HG03097 (cell line): ENCODE measurements around the gene ROPN1L.

Experiments used
- ATAC-seq: cut with Tn5 transposase; IDR thresholded peaks from one replicate; pipeline ENCODE4 v1.9.1; 2021; ENCODE audit not compliant: unreplicated experiment, low FRiP score

The ROPN1L gene

DNA sequence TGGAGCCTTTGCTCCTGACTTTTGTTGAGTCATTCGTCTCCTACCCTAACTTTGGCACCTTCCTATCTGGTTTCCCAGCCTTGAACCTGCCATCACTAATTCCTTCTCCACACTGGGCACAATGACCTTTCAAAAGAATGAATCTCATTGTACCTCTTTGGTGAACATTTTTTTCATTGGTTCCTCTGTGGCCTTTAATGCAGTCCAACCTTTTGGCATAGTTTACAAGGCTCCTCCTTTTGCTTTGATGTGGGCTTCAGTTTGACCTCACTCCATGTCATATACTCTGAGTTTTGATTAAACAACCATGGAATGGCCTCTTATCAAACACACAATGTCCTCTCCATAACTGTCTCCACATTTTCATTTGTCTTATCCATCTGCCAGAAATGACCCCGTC, 14.5 kb upstream of the ROPN1L start:
- ATAC-seq = no peak

DNA sequence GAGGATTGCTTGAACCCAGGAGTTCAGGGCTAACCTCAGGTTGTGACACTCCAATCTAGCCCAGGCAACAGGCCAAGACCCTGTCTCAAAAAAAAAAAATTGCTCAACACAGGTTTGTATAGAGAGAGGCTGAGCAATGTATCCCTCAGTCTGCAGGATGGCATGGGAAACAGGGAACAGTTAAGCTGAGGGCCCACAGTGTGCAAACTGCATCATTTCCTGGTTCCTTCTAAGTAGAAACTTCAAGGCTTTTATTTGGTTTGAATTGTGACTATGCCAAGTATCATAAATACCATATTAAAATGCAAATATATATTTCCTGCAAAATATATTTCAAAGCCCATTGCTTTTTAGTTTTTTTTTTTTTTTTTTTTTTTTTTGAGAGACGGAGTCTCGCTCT, 13.7 kb upstream of the ROPN1L start:
- no peak for ATAC-seq

- no peak for ATAC-seq
Observed at GRCh38 chr5:10431415-10431814, 10.3 kb upstream of the ROPN1L start.

GRCh38 chr5:10432059-10433008, 9.3 kb upstream of the ROPN1L start:
- ATAC-seq = no peak

DNA sequence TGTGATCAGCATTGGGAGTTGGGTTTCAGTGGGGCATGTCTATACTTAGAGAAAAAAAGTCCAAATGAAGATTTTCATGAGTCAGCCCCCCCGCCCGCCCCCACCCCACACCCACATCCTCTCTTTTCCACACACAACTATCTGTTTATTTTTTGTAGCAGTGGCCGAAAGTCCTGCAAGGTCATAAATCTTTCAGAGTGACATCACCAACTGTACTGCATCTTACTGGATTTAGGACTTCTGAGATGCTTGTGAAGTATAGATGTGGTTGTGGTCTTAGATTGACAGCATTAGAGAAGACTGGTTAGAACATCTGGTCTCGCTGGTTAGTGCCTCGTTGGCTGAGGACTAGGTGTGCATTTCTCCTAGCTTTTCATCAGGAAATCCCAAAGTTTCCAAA, 7.3 kb upstream of the ROPN1L start:
- no peak for ATAC-seq

GRCh38 chr5:10438301-10438700, 3.4 kb upstream of the ROPN1L start:
- ATAC-seq = no peak

DNA sequence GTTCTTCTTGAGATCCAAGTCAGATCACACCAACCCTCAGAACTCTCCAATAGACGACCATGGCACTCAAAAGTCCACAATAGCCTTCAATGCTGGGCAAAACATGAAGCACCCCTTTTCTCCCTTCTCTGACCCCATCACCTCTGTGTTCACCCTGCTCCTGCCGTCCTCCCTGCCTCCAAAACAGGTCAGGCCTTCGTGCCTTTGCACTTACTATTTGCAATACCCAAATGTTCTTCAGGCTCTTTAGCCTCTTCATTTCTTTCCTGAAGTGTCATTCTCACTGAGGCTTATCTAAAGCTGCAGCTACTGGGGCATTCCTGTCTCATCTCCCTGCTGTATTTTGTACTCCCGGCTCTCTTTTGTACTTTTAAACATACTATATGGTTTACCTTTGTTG, 2.0 kb upstream of the ROPN1L start:
- no peak for ATAC-seq

- ATAC-seq = no peak
Observed at GRCh38 chr5:10440367-10440990, 1.2 kb upstream of the ROPN1L start.

DNA sequence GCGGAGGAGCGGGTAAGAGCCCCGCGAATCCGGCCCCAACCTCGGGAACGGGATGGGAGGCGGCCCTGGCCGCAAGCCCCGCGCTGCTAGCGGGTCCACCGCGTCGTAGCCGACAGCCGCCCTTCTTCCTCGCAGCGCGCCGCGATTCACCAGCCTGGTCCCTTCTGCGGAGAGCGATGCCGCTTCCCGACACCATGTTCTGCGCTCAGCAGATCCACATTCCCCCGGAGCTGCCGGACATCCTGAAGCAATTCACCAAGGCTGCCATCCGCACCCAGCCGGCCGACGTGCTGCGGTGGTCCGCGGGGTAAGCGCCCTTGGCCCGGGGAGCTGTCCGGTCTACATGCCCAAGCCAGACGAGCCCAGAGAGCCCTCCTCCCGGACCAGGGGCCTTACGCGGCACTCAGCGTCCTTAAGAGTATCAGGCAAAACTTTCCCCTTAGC, 335 bp downstream of the ROPN1L start:
- ATAC-seq = peak; percentile 51

DNA sequence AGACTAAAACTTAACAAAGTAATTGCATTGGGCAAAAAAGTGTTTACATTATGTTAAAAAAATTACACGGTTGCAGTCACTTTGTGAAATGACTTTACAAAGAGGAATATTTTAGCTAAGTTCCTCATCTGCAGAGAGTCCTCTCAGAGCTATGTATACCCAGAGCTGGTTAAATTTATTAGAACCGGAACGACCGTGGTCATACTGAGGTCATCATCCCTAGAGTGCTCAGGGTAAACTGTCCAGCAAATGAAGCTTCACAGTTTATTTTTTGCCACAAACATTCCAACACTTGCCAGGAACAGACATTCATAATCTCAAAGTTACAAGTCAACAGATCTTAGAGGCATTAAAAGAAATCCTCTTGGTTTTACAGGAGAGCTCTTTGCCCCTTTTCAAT, 897 bp downstream of the ROPN1L start:
- ATAC-seq = no peak

DNA sequence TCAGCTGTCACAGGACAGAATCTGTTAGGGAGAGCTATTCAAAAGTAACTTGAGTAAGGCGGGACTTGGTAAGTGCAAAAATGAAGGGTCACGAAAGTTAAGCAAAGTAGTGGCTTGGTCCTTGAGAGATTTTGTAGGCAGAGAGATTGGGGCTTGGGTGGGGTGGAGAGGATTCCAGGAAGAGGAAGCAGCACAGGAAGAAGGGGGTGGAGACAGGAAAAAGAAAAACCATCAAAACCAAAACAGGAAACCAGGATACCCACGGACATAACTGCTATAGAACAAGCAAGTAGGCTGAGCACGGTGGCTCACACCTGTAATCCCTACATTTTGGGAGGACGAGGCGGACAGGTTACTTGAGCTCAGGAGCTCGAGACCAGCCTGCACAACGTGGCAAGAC, 3.7 kb downstream of the ROPN1L start:
- no peak for ATAC-seq

GRCh38 chr5:10446490-10446889, 4.8 kb downstream of the ROPN1L start:
- ATAC-seq = no peak

- ATAC-seq = no peak
Observed at GRCh38 chr5:10447041-10447440, 5.4 kb downstream of the ROPN1L start.

- no peak for ATAC-seq
Observed at GRCh38 chr5:10448754-10449360, 7.2 kb downstream of the ROPN1L start.

DNA sequence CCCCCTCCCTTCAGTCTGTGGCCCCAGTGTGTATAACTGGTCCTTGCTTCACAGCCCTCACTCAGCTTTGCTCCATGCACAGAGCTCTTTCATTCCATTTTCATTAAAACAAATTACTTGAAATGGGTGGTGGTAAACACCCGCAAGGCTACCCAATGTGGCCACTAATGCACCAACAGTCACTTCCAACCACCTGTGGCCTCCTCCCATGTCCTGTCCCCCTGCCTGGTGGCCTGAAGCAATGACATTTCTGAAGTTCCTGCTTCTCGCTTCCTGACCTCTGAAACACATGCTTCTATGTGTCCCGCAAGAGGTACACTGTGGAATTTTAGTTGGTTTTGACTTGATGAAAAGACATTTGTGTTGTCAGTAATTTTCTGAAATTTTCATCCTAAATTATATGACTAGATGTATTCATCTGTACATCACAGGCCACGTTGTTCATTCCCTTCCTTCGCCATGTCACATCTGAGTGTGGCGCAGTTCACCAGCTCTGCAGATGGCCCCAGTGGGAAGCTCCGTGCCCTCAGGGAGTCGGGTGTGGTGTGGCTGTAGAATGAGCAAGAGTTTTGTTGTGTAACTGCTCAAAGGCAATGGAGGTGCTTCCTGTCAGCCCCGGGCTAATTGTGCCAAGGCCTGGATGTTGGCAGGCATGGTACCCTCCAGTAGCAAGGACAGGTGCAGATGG, 9.6 kb downstream of the ROPN1L start:
- no peak for ATAC-seq

GRCh38 chr5:10452768-10453331, 11.2 kb downstream of the ROPN1L start:
- no peak for ATAC-seq

DNA sequence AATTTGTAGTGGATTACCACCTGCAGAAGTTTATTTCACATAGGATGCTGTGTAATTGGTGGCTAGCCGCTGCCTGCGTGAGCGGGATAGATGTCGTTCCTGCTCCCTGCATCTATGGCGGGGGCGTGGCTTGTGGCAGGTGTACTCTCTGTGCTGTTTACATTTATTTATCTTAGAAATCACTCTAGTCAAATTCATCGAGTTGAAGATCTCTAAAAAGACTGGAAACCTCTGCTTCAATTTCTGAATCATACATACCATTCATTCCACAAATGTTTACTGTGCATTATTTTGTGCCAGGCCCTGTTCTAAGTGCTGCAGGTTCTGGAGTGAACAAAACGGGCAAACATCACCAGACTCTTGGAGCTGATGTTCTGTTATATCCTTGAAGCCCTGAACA, 11.9 kb downstream of the ROPN1L start:
- ATAC-seq = no peak

DNA sequence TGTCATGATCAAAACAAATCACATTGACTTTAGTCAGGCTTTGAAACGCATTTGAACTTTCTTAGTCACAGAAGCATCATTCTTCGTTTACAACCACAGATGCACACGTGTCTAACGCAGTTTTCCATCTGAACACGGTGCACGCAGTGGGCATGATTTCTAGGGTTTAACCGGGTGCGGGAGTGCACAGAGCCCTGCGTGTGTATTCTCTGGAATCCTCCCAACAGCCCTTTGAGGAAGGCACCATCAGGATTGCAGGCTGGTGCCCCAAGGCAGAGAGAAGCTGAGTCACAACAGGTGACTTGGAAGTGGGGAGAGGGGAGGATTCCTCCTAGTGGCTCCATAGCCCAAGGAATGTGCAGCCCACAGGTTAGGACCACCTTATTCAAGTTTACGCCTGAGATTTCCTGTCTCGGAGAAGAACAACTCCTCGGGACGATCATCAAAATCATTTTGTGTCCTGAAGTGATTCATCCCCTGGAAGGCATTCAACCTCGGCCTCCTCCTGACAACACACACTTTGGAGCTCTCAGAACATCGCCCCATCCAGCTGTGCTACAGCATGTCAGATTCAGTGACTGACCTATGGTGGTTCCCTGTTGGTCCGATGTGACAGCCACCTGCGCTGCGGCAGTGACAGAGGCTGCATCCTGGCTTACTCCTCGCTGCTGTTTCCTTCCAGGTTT, 13.1 kb downstream of the ROPN1L start:
- no peak for ATAC-seq

DNA sequence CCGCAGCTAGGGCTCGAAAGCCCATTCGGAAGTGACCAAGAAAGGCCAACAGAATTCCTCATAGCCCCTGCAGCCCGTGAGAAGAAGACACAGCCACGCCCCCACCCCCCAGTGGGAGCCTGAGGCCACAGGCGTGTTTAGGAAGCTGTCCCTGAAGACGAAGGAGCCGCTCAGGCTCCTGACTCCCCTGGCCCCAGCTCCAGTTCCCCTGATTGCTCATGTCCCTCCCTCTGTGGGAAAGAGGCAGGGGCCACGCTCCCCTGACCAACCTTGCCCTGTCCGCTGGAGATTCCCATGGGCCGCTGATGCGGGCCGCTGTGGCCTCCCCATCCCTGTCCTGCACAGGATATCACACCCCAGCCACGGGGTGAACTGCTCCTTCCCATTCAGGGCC, 13.6 kb downstream of the ROPN1L start:
- ATAC-seq = no peak
